ENCODE data around the gene EHBP1. TPM values are rescaled to one million over a fixed set of nuclear protein-coding genes. Genes with fewer than 3 reads are reported as not detected.

Gene EHBP1
- total RNA-seq, 1 donor from 2014 or later: 45.8 TPM

GRCh38 chr2:62991605-62992004 is 286.1 kb downstream of the EHBP1 start:
- DNase-seq (no peak), ATAC-seq (no peak)
- no peak for TF ChIP-seq CTCF (IDR thresholded peaks at IDR 0.05)
- H3K9me3 ChIP-seq: no peaks in the 10 kb centered on the region
- H3K4me3 ChIP-seq: no peak overlapping the region
- intact Hi-C loops (cut with DNase I): no loop called here
- no peaks in the 10 kb centered on the region for H3K4me1 ChIP-seq
- peaks cover 22% of the 10 kb centered on the region for H3K36me3 ChIP-seq
- H3K27me3 ChIP-seq (ENCODE audit: low read depth): no peaks in the 10 kb centered on the region
- no peak overlapping the region for H3K27ac ChIP-seq

GRCh38 chr2:62992561-62992960 is 287.0 kb downstream of the EHBP1 start:
- no peaks in the 10 kb centered on the region for H3K27me3 ChIP-seq (ENCODE audit: low read depth)
- intact Hi-C loops (cut with DNase I): no loop called here
- no peak for DNase-seq
- no peaks in the 10 kb centered on the region for H3K9me3 ChIP-seq
- no peaks in the 10 kb centered on the region for H3K4me1 ChIP-seq
- no peak overlapping the region for H3K27ac ChIP-seq
- H3K36me3 ChIP-seq: peaks cover 27% of the 10 kb centered on the region
- no peak overlapping the region for H3K4me3 ChIP-seq
- ATAC-seq: no peak
- TF ChIP-seq CTCF (IDR thresholded peaks at IDR 0.05): no peak

GRCh38 chr2:62994206-62994605 is 288.7 kb downstream of the EHBP1 start:
- H3K9me3 ChIP-seq: no peaks in the 10 kb centered on the region
- no peak for ATAC-seq
- intact Hi-C loops (cut with DNase I): no loop called here
- no peak overlapping the region for H3K27ac ChIP-seq
- no peaks in the 10 kb centered on the region for H3K4me1 ChIP-seq
- H3K36me3 ChIP-seq: peaks cover 27% of the 10 kb centered on the region
- no peak for TF ChIP-seq CTCF (IDR thresholded peaks at IDR 0.05)
- no peak overlapping the region for H3K4me3 ChIP-seq
- no peaks in the 10 kb centered on the region for H3K27me3 ChIP-seq (ENCODE audit: low read depth)
- no peak for DNase-seq

GRCh38 chr2:62996534-62997186 is 291.1 kb downstream of the EHBP1 start:
- Histone ChIP-seq H3K4me1 (no peaks in the 10 kb centered on the region), H3K27ac (no peak overlapping the region), H3K27me3 (ENCODE audit: low read depth) (no peaks in the 10 kb centered on the region), H3K36me3 (peaks cover 22% of the 10 kb centered on the region), H3K4me3 (no peak overlapping the region), H3K9me3 (no peaks in the 10 kb centered on the region)
- intact Hi-C loops (cut with DNase I): no loop called here
- ATAC-seq: no peak
- TF ChIP-seq CTCF (IDR thresholded peaks at IDR 0.05): no peak
- no peak for DNase-seq

GRCh38 chr2:62998949-62999348 is 293.4 kb downstream of the EHBP1 start:
- Histone ChIP-seq H3K27ac (no peak overlapping the region), H3K4me3 (no peak overlapping the region), H3K9me3 (no peaks in the 10 kb centered on the region), H3K27me3 (ENCODE audit: low read depth) (no peaks in the 10 kb centered on the region), H3K36me3 (peaks cover 17% of the 10 kb centered on the region), H3K4me1 (no peaks in the 10 kb centered on the region)
- intact Hi-C loops (cut with DNase I): no loop called here
- TF ChIP-seq CTCF (IDR thresholded peaks at IDR 0.05): no peak
- no peak for ATAC-seq
- DNase-seq: no peak

Data from lower lobe of right lung (tissue), 2 donors.